GM21786 (cell line): ENCODE data around the gene PRKG1.
"Not testable (repeated sequence)": the region's sequence is repeated elsewhere in the genome, so short reads cannot be mapped to it uniquely, and the experiment has no call there.

Experiments used
- ATAC-seq: cut with Tn5 transposase; IDR thresholded peaks from one replicate; pipeline ENCODE4 v1.9.1; 2021; ENCODE audit not compliant: unreplicated experiment

PRKG1 gene

GRCh38 chr10:51683031-51683691 lies 608.9 kb downstream of the PRKG1 start:
- no peak for ATAC-seq

- ATAC-seq, result no peak
Measured at GRCh38 chr10:51685768-51686167, 611.5 kb downstream of the PRKG1 start.

DNA sequence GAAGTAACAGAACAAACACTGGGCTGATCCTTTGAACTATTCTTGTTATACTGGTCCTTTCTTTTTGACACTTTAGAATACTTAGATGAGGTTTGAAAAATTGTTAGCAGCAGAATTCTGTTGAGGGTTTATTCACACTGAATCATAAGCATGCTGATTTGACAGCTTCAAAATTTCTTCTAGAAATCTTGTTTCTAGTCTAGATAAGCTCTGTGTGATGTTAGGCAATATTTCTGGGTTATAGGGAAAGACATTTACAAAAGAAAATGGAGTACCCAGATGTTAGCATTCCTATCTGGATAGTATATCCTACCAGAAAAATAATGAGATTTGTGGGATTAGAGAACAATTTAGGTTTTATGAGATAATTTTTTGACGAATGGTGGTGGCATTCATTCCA lies 613.0 kb downstream of the PRKG1 start:
- no peak for ATAC-seq

GRCh38 chr10:51688826-51689225 lies 614.5 kb downstream of the PRKG1 start:
- not testable (repeated sequence) for ATAC-seq

- no peak for ATAC-seq
Measured at GRCh38 chr10:51689536-51689935, 615.2 kb downstream of the PRKG1 start.

- ATAC-seq, result no peak
Measured at GRCh38 chr10:51691135-51691534, 616.8 kb downstream of the PRKG1 start.

- no peak for ATAC-seq
Measured at GRCh38 chr10:51694086-51694768, 619.9 kb downstream of the PRKG1 start.

GRCh38 chr10:51696251-51696650 lies 622.0 kb downstream of the PRKG1 start:
- ATAC-seq, result no peak

GRCh38 chr10:51698473-51699063 lies 624.3 kb downstream of the PRKG1 start:
- no peak for ATAC-seq

GRCh38 chr10:51699145-51699474 lies 624.8 kb downstream of the PRKG1 start:
- peak; percentile 21 for ATAC-seq

DNA sequence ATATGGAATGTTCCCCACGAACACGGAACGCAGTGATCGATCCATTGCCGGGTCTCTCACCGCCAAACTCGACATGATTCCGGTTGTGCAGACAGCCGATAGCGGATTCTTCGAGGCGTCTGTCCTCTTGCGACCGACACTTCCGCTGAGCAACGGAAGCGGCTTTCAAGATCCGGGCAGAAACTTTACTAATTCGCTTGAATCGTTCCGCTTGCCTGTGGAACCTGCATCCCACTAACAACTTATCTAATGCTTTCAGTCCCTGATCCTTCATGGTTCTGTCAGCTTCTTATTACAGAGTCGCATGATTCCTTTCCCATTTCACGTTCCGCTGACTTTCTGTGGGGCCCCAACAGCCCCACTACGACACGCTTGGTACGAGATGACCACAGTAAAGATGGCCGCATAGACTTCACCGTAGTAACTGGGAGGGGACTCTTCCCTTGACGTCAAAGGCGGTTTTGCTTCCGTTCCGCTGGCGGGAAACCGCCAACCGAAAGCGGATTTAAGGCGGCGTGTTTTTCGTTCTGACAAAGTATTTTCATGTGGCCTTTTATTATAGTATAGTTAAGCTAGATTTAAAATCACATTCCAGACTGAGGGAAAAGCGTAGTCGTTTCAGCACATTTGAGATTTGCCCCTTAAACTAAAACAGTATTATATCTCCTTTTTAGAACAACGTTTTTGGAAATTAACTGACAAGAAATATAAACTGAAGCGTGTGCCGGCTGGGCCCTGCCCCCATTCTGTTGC lies 625.4 kb downstream of the PRKG1 start, which contains the start of gene CSTF2T:
Gene CSTF2T, minus strand, starts transcription at position 121 of the 753 bp plus-strand sequence. Its CDS starts 46 bp downstream, at position 75.
- peak; percentile 94 for ATAC-seq

DNA sequence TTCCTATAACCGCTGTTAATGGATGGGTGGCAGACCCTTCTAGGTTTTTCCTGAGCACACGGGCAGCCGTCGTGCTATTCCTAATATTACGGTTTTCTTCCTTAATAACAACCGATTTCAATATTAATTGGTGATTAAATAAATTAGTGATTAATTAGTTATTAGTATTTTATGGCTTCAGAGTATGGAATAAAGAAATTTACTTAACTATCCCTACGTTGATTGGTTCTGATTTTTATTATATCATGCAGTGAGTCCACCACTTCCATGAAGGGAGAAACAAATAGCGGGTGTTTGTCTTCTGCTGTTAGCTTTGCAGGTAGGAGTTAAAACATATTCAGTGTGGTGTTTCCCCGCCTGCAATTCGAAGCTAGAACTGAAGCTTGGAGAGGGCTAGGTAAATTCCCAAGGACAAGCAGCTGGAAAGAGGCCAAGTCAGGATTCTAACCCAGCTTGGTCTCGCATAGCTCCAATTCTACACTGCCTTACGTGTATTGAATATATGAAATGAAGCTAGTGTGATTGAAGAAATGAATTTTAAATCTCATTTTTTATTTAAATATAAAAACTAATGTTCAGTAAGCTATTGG lies 626.0 kb downstream of the PRKG1 start:
- ATAC-seq, result no peak

- no peak for ATAC-seq
Measured at GRCh38 chr10:51705774-51706173, 631.5 kb downstream of the PRKG1 start.

GRCh38 chr10:51706225-51706624 lies 631.9 kb downstream of the PRKG1 start:
- ATAC-seq, result no peak

DNA sequence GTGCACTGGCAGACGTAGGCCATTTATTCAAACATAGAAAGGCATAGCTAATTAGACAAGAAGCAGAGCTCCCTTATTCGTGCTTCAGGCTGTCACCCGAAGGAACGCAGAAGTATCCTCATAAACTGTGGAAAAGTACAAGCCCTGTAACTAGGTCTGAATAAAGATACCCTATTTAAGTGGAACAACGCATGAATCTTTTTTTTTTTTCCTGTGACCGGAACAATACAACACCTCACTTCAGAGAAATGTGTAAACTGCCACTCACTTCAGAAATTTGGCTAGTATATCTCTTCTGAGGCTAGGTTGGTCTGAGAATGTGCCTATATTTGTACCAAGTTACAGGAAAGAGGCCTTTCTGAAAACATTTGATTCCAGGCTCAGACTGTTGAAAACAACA lies 633.1 kb downstream of the PRKG1 start:
- no peak for ATAC-seq

DNA sequence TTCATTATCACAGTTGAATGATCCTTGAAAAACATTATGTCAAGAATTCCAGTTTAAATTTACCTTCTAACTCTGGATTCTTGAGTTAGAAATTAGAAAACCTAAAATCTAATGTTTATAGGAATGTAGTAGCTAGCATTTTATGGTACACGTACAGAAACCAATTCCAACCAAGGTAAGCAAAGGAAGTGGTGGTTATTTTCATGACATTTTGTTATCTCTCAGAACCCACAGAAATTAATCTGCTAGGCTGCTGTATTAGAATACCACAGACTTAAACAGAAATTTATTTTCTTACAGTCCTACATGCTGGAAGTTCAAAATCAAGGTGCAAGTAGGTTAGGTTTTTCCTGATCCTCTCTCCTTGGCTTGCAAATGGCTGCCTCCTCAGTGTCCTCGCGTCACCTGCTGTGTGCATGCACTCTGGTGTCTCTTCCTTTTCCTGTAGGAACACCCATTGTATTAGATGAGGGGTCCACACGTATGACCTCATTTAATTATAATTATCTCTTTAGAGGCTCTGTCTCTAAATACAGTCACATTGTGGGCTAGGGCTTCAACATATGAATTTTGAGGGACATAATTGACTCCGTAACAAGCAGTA lies 633.6 kb downstream of the PRKG1 start:
- ATAC-seq, result no peak

GRCh38 chr10:51708609-51709008 lies 634.3 kb downstream of the PRKG1 start:
- no peak for ATAC-seq

- no peak for ATAC-seq
Measured at GRCh38 chr10:51709324-51709972, 635.2 kb downstream of the PRKG1 start.

- ATAC-seq, result no peak
Measured at GRCh38 chr10:51711519-51711891, 637.2 kb downstream of the PRKG1 start.

GRCh38 chr10:51716981-51717380 lies 642.7 kb downstream of the PRKG1 start:
- no peak for ATAC-seq
